Measurements from ENCODE around the gene EPS8.
A peak's percentile ranks its signal among the peaks of the same experiment; 100 is the strongest.

The EPS8 gene

GRCh38 chr12:15789220-15790171, at the start of gene EPS8:
EPS8 (minus strand) TSS chr12:15789388; CDS start chr12:15682951, 106,437 bp downstream.
- peak; percentile 90 for DNase-seq

GRCh38 chr12:15837141-15837790, 48.1 kb upstream of the EPS8 start:
- DNase-seq: no peak

- no peak for DNase-seq
Observed at GRCh38 chr12:15834575-15834974, 45.4 kb upstream of the EPS8 start.

GRCh38 chr12:15831315-15831978, 42.3 kb upstream of the EPS8 start:
- no peak for DNase-seq

GRCh38 chr12:15830538-15830937, 41.4 kb upstream of the EPS8 start:
- DNase-seq: no peak

- DNase-seq: no peak
Observed at GRCh38 chr12:15829949-15830348, 40.8 kb upstream of the EPS8 start.

- DNase-seq: no peak
Observed at GRCh38 chr12:15829255-15829654, 40.1 kb upstream of the EPS8 start.

- DNase-seq: no peak
Observed at GRCh38 chr12:15827136-15827535, 37.9 kb upstream of the EPS8 start.

GRCh38 chr12:15824516-15824915, 35.3 kb upstream of the EPS8 start:
- no peak for DNase-seq

- peak; percentile 41 for DNase-seq
Observed at GRCh38 chr12:15823360-15824128, 34.4 kb upstream of the EPS8 start.

GRCh38 chr12:15819644-15820437, 30.7 kb upstream of the EPS8 start:
- DNase-seq: no peak

GRCh38 chr12:15818418-15818817, 29.2 kb upstream of the EPS8 start:
- DNase-seq: no peak

GRCh38 chr12:15815730-15816129, 26.5 kb upstream of the EPS8 start:
- no peak for DNase-seq

- DNase-seq: no peak
Observed at GRCh38 chr12:15811214-15812127, 22.3 kb upstream of the EPS8 start.

- DNase-seq: no peak
Observed at GRCh38 chr12:15808652-15809051, 19.5 kb upstream of the EPS8 start.

GRCh38 chr12:15808250-15808649, 19.1 kb upstream of the EPS8 start:
- DNase-seq: no peak

GRCh38 chr12:15806826-15807225, 17.6 kb upstream of the EPS8 start:
- no peak for DNase-seq

GRCh38 chr12:15801770-15802744, 12.9 kb upstream of the EPS8 start:
- DNase-seq: no peak

- DNase-seq: no peak
Observed at GRCh38 chr12:15800278-15800677, 11.1 kb upstream of the EPS8 start.

- DNase-seq: no peak
Observed at GRCh38 chr12:15797818-15798217, 8.6 kb upstream of the EPS8 start.
